Testis (tissue), 2 donors: ENCODE results near the gene PEF1.

Experiments
- CTCF ChIP-seq, 3 experiments: fragments of 450-650 bp in 2 of 3; fragments of 200-600 bp in 1 of 3; sonication (generic) in 1 of 3; IDR thresholded peaks; one replicate each; pipeline ENCODE4 v1.5.1; 2016 to 2019; ENCODE audit warnings: antibody characterized with exemption in 3 of 3, mild to moderate bottlenecking in 2 of 3, moderate library complexity in 1 of 3
- POLR2A ChIP-seq: fragments of 450-650 bp; IDR thresholded peaks from one replicate; pipeline ENCODE4 v1.6.1; 2017; ENCODE audit warnings: antibody characterized with exemption, mild to moderate bottlenecking, moderate library complexity

- no peak for TF ChIP-seq POLR2A
- TF ChIP-seq CTCF (IDR thresholded peaks at IDR 0.05) = peak; percentile 83 to 92 (median 87)
These were observed 50.7 kb downstream of the PEF1 start for GRCh38 chr1:31593770-31594632.
